Lung microvascular endothelial cell (primary cell): ENCODE data around the gene SLC17A1. TPM values are rescaled to one million over a fixed set of nuclear protein-coding genes. Genes with fewer than 3 reads are reported as not detected.

Experiments used
- DNase-seq, 2 donors: peaks; one replicate each; pipeline versions ENCODE4 v3.0.0 to v3.0.0-alpha.2; 2010; ENCODE audit warnings: low read depth in 2 of 2
- total RNA-seq: library from RNA; depleted of rRNA; stranded (reverse); fragments of >200 nt; gene quantifications from 2 replicates; pipeline ENCODE4 v1.2.1, GENCODE V29; 2014

Gene SLC17A1
- total RNA-seq, 1 donor from 2014 or later = not detected

DNA sequence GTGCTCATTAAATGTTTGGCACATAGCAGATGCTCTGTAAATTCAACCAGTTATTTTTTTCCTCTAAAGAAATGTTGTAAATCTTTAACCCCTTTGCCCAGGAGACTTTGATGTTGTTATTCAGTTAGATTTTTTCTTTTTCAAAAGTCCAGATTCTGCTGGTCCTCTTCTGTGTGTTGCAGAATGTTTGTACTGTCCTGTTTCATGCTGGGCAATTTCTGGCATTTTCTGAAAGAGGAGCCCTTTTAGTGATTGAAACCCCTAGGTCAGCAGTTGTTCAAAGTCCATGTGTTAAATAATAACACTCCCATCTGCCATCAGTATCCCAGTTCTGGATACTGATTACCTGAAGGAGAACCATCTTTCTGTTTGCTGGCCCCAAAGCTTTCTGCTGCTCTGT, 1.3 kb upstream of the SLC17A1 start:
- no peak for DNase-seq

DNA sequence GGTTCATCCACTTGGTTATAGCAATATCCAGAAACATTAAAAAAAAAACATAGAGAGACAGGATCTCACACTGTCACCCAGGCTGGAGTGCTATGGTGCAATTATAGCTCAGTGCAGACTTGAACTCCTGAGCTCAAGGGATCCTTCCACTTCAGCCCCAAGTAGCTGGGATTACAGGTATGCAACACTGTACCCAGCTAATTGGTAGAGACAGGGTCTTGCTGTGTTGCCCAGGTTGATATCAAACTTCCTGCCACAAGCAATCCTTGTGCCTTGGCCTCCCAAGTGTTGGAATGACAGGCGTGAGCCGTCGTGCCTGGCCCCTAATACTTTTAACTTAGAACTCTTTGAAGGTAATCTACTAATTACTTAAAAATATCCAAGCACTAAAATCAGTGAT, 818 bp upstream of the SLC17A1 start:
- DNase-seq = no peak

DNA sequence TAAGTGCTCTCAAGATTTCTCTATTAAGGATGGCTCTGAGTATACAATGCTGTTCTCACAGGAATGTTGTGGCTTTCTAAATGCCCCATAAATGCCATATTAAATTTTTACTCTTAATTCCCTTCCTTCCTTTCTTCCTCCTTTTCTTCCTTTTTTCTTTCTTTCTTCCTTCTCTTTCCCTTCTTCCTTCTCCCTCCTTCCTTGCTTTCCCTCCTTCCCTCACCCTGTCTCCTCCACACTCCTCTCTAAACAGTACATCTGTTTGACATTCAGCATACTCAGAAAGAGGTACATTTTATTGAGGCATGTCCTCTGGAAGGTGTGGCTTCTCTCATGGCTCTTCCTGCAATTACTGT, 433 bp upstream of the SLC17A1 start:
- DNase-seq = no peak

DNA sequence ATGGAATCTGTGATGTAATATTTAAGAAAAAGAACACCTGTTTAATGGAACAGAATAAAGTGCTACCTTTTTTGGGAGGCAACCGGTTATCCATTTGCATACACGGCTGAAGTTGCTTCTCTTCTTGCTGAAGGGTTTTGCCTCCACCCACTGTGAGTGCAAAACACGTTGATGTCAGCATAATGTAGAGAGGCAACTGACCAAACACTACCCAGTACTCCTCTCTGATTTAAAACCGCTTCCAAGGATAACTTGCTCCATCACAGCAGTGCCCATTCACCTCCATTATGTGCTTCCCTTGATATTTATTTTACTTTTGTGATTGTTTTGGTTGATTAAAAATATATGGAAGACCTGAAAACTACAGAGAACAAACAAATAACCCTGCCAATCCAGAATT, 1.4 kb downstream of the SLC17A1 start:
- no peak for DNase-seq

DNA sequence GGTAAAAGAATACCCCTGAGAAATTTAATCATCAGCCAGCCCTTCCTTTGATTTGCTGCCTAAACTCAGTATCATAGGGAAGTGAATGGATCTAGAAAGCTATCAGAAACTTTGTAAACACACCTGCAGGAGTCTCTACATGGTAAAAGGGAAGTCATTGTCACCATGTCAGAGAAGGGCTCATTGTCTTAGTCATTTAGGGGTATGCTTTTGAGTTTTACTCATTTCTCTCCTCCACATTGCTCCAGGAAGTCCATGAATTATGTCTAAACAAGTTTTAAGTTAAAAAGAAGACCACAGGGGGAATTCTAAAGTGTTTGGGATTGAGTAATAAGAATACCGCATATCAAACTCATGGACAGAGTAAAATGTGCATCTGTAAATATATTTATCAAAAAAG, 2.5 kb downstream of the SLC17A1 start:
- no peak for DNase-seq

DNA sequence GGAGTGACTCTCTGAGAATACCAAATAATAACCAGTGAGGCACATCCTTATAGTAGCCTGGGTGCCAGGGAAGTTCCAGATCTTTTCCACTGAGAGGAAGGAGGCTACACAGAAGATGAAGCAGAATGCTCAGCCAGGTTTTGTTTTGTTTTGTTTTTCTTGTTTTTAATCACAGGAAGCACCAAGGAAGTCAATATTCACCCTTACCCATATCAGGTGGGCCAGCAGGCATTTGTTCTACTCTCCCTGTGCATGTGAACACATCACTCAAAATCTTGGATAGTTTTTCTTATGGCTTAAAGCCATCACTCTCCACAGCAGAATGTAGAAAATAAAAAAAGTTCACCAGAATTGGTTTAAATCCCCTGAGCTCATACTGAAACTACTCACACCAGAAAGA, 10.5 kb downstream of the SLC17A1 start:
- no peak for DNase-seq

DNA sequence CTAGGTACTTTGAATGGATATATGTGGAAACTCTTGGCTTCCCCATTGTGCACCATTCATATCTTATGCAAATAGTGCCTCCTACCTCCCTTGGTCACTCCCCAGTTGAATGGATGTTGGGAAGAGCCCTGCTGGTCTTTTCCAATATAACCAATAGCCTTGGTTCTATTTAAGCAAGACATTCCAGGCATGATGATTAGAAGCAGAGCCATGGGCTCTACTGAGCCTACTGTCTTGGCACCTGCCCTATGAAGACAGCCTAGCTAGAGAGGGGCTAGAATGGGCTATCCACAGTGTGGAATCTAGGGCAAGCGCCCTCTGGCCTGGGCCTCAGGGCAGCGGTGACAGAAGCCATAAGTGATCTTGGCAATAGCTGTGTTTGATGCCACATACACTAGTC, 15.6 kb downstream of the SLC17A1 start:
- no peak for DNase-seq

DNA sequence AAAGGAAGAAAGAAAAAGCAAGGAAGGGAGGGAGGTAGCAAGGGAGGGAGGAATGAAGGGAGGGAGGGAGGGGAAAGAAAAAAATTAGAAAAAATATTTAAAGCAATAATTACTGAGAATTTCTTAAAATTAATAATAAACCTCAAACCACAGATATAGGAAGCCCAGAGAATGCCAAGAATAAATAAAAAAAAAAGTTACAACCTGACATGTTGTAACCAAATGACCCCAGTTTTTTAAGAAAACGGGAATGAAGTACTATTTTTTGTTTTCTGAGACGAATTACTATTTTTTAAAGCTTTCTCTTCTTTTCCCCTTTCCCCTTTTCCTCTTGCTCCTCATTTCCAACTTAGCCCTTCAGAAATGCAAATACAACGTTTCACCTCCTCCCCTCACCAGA, 16.7 kb downstream of the SLC17A1 start:
- no peak for DNase-seq

DNA sequence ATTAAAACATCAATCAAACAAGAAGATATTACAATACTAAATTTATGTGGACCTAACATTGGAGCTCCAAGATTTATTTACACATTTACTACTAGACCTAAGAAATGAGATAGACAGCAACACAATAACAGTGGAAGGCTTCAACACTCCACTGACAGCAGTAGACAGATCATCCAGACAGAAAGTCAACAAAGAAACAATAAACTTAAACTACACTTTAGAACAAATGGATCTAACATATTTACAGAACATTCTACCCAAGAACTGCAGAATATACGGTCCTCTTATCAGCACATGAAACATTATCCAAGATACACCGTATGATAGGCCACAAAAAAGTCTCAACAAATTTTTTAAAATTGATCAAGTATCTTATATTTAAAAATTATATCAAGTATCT, 27.0 kb downstream of the SLC17A1 start:
- no peak for DNase-seq

DNA sequence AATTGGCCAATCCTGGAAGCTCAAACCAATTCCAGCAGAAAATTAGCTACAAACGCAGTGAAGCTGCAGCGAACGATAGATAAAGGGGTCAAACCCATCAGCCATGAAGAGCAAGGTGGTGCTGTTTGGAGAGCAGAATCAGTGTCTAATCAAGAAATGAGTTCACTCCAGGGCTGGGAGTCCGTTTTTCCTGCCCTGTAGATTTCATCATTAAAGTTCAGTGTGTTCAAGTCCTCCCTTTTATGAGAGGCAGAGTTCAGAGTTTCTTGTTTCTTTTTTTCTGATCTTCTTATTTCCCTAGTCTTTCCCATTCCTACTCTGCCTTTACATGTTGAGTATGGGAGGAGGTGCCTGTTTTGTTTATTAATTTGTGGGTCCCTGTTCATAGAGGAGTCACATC, 30.4 kb downstream of the SLC17A1 start:
- DNase-seq = no peak

DNA sequence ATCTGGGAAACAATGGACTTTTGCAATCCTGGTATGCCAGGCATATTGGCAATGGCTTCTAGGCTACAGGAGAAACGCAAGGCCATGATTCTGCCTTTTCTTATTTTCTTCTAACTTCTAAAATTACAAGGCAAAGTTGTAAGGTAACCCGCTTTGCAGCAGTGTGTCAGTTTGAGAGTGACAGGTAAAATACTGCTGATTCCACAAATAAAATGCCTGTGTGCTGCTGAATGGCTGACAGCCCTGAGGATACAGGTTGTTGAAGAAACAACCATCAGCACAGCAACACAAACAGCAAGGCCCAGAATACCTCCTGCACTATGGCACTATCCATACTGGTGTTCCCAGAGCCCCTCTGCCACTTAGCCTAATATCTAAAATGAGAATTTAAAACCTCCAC, 37.1 kb downstream of the SLC17A1 start:
- DNase-seq = no peak

DNA sequence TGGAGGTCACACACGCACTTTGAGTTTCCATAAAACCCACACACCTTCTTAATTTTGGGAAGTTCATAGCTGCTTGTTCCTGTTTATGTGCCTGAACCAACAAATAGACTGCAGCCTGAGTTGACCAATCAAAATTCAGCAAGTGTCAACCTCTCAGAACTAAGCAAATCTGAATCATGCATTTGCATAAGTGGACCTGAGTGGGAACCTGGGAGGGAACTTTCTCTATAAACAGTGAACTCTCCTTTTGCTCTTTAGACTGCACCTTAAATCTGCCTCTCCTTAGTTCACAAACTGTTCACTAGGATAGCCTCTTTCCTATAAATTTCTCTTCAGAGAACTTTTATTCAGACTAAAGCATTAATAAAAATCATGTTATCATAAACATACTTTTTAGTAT, 37.9 kb downstream of the SLC17A1 start:
- no peak for DNase-seq

DNA sequence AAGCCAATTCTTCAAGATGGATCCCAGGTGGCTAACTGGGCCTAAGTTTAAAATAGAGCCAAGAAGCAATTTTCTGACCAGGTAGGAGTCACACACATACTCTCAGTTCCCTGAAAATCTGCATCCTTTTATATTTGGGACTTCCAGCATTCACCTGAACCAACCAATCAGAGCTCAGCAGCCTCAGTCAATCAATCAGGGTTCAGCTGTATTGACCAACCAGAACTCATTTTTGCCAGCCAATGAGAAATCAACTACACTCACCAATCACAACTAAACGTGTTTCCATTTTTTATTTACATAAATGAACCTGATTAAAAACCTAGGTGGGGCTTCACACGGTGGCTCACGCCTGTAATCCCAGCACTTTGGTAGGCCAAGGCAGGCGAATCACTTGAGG, 39.8 kb downstream of the SLC17A1 start:
- no peak for DNase-seq

DNA sequence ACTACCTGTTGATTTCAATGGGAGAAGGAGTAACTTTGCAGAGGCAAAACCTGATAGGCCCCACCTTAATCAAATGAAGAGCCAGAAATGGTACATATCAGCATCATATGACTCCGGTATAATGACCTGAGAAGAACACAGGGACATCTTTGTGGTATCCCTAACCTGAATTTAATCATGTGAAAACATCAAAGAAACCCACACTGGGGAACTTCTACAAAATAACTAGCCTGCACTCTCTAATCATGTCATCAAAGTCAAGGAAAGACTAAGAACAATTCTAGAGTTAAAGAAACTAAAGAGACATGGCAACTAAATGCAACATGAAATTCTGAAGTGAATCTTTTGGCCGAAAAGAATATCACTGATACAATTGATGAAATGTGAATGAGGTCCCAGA, 42.4 kb downstream of the SLC17A1 start:
- no peak for DNase-seq

DNA sequence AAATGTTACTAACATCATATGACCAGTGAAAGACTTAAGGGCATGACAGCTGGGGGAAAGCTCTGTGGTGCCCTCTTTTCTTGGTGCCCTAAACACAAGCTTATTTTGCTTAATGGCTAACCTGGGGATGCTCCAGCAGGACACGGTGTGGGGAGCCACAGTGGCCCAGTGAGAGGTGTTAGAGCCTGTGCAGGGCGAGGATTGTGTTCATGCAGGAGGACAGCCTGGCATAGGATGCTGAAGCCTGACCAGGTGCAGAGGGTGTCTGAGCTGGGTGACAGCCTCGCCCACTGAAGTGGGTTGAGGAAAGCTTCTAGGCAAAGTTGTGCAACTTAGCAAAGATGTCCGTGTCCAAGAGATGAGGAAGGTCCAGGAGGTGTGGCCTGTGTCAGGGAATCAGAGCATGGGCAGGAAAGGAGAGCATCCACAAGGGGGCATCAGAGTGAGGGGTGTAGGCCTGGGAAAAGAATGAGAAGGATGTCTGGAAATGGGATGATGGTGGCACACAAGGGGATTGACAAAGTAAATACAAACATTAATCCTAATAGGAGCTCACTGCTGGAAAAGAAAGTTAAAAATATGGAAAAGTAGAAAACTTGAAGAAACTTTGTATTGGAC, 43.4 kb downstream of the SLC17A1 start:
- DNase-seq = peak; percentile 65 to 70

DNA sequence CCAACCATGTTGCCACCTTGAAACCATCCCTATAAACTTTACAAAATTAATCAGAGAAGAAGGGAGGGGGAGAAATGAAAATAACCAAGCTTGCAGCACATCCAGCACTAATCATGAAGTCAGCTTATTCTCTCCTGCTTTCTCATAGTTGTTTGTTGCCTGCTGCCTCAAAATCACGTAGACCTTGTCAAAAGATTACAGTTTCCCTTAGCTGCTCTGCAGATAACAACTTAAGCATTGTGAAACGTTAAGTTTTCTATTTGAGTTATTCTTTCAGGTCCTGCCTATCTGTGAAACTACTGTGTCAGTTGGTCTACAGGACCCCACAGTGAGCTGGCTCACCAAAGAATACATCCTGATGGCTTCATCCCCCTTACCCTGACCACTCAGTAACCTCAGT, 44.4 kb downstream of the SLC17A1 start:
- DNase-seq = no peak

DNA sequence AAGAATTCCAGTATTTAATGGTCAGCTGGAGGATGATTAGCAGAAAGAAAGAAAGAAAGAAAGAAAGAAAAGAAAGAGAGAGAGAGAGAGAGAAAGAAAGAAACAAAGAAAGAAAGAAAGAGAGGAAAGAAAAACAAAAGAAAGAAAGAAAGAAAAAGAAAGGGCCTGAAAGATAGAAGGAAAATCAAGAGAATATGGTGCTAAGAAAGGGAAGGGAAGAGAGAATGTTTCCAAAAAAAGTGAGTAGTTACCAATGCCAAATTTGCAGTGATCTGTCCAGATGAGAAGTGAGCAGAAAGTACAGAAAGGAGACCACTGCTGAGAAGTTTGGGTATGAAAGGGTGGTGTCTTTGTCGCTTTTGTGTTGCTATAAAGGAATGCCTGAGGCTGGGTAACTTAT, 50.7 kb downstream of the SLC17A1 start:
- DNase-seq = no peak

DNA sequence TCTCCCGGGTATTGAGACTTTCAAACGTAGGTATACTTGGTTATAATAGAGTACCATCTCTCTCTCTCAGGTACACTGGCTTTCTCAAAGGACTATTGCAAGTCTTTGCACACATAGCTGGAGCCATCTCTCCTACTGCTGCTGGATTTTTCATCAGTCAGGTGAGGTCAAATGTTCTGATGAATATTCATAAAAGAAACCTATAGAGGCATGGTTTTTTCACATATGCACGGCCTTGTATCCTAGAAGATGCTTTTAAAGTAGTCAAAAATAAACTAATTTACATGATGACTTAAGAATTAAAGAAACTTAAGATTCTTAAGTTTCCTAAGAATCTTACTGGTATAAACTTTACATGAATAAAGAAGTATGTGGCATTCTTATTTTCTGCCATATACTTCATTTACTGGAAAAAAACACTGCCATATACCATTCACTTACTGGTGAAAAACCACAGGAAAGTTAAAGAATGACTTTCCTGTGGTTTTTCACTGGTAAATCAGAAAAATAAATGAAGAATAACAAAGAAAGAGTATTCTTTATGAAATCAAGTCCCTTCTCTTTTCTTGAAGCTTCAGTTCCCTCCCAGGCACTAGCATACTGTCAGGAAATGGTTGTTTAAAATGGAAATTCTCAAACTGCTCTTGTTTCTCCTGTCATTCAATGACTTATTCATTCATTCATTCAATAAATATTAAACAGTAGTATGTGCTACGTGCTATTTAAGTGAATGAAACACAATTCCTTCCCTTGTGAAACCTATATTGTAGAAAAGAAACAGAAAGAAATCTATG, 53.8 kb downstream of the SLC17A1 start:
- no peak for DNase-seq

DNA sequence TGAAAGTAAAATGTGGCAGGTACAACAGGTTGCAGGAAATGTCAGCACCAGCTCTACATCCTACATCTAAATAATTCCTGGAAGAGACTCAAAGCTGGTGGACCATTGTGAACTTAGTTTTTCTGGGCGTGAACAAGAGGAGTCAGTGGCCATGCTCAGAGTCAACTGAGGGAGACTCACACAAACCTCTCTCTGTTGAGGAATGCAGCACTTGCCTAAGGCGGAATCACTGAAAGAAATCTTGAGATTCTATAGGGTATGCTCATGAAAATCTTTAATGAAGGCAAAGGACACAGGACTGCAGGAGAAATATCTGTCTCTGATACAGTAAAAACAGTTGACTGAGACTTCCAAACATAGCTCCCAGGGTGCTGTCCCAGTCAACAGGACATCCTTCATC, 54.8 kb downstream of the SLC17A1 start:
- DNase-seq = no peak

DNA sequence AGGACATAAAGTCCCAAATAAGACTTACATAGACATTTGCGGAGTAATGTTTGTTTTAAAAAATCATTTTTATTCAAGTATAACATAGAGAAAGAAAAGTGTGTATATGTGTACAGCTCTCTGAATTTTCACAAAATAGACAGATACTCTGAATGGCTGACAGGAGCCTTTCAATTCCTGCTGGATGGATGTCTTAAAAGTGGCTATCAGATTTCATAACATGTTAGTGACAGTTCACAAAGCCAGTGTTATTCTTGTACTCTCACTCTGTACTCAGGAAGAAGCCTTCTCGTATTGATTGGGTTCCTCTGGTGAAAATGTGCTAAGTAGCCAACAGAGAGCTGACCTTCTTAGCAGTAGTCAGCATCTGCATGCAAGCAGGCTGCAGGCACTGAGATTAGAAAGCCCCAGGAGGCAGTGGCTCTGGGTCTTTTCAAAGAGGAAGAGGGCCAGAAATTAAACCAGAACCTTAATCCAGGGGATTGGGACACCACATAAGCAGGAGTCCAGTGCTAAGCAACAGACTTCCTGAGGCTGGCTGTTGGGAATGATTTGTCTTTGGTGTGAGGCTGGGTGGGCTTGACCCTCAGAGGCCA, 57.6 kb downstream of the SLC17A1 start:
- no peak for DNase-seq

DNA sequence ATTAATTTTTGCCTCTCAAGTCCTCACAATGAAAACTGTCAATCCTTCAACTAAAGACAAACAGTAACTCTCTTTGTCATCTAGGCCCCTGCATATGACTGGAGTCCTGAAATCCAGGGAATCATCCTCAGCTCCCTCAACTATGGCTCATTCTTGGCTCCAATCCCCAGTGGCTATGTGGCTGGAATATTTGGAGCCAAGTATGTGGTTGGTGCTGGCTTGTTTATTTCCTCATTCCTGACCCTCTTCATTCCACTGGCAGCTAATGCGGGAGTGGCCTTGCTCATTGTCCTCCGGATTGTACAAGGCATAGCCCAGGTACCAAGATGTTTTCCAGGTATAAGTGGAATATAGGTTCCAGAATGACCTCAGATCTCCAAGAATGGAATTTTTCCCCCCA, 61.9 kb downstream of the SLC17A1 start:
- no peak for DNase-seq

DNA sequence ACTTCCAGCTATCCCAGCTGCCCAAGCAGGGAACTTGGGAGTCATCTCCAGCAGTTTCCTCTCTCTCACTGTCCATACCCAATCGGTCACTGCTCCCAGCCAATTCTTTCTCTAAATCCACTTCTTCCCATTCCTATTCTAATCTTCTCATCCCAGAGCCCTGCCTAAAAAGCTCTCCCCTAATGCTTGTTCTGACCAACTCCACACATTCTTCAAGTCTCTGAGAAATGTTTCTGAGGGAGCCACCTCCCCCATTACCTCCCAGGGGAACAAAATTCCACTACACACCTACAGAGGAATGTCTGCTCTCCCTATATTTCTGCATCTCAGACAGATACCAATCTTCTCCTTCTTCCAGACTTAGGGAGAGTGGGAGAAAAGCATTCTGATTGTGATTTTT, 63.3 kb downstream of the SLC17A1 start:
- DNase-seq = no peak

DNA sequence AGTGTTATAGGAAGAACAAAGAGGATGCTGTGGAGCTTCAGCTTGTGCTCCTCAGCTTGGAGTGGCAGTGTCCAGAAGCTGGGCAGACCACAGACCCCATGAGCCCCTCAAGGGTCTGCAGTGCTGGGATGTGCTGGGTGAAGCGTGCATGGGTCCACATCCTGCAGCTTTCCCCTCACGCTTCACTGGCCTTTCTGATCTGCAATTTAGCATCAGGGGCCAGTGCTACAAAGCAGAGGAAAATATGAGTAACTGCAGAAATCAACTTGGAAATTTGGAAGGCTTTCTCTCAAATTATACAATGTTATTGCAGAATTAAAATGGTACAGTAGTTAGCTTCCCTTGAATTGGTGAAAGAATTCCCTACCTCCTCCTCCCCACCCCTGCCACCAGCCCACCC, 67.2 kb downstream of the SLC17A1 start:
- no peak for DNase-seq
